Smooth muscle cell (in vitro differentiated cells): ENCODE results near the gene LAMP1. TPM values are rescaled to one million over a fixed set of nuclear protein-coding genes. Genes with fewer than 3 reads are reported as not detected.

Experiments
- DNase-seq: peaks from one replicate; lab custom pipeline; 2025; ENCODE audit not compliant: unreplicated experiment; lab: John Stamatoyannopoulos, UW
- H2AFZ ChIP-seq: fragments of 200-600 bp; sonication (generic); 2 replicates; pipeline ENCODE4 v1.6.0; 2016; ENCODE audit warnings: antibody characterized with exemption, low read depth, mild to moderate bottlenecking
- H3F3A ChIP-seq: fragments of 200-600 bp; sonication (generic); 2 replicates; pipeline ENCODE4 v1.6.0; 2017; ENCODE audit warnings: antibody characterized with exemption, low read depth
- H3K27ac ChIP-seq: fragments of 200-600 bp; sonication (generic); 2 replicates; pipeline ENCODE4 v1.5.1; 2016; ENCODE audit warnings: low read depth, mild to moderate bottlenecking
- H3K27me3 ChIP-seq: fragments of 200-600 bp; sonication (generic); 2 replicates; pipeline ENCODE4 v1.6.1; 2016; ENCODE audit warnings: low read depth, mild to moderate bottlenecking
- H3K36me3 ChIP-seq: fragments of 200-600 bp; sonication (generic); 2 replicates; pipeline ENCODE4 v1.5.1; 2016; ENCODE audit warnings: low read depth
- H3K4me1 ChIP-seq: fragments of 200-600 bp; sonication (generic); 2 replicates; pipeline ENCODE4 v1.5.1; 2016; ENCODE audit warnings: low read depth
- H3K4me2 ChIP-seq: fragments of 200-600 bp; sonication (generic); 2 replicates; pipeline ENCODE4 v1.6.0; 2016; ENCODE audit warnings: mild to moderate bottlenecking
- H3K4me3 ChIP-seq: fragments of 200-600 bp; sonication (generic); 2 replicates; pipeline ENCODE4 v1.5.1; 2016; ENCODE audit warnings: mild to moderate bottlenecking
- H3K79me2 ChIP-seq: fragments of 200-600 bp; sonication (generic); 2 replicates; pipeline ENCODE4 v1.6.0; 2016; ENCODE audit warnings: low read depth, mild to moderate bottlenecking
- H3K9ac ChIP-seq: fragments of 200-600 bp; sonication (generic); 2 replicates; pipeline ENCODE4 v1.6.0; 2016; ENCODE audit warnings: low read depth
- H3K9me3 ChIP-seq: fragments of 200-600 bp; sonication (generic); replicated peaks from 2 replicates; pipeline ENCODE4 v1.5.1; 2016; ENCODE audit warnings: low read depth
- H4K20me1 ChIP-seq: fragments of 200-600 bp; sonication (generic); 2 replicates; pipeline ENCODE4 v1.6.0; 2016; ENCODE audit warnings: low read depth
- CTCF ChIP-seq: fragments of 200-600 bp; sonication (generic); IDR thresholded peaks from 2 replicates; pipeline ENCODE4 v1.5.1; 2017; ENCODE audit warnings: borderline replicate concordance, mild to moderate bottlenecking, antibody characterized with exemption; ENCODE audit not compliant: insufficient read depth, poor library complexity, severe bottlenecking
- WGBS: methylation state at CpG from one replicate; pipeline ENCODE4 v1.1.7; 2016; ENCODE audit warnings: low lambda C conversion rate; 5-methylcytosine and 5-hydroxymethylcytosine counted together
- polyA plus RNA-seq: library from polyadenylated mRNA; unstranded; fragments of >200 nt; fragmentation: Nextera tagmentation; extraction: Ambion mirVana; gene quantifications from 2 replicates; pipeline ENCODE4 v1.2.1, GENCODE V29; 2016
- total RNA-seq: library from RNA; depleted of rRNA; stranded (reverse); fragments of >200 nt; gene quantifications from 2 replicates; pipeline ENCODE4 v1.2.3, GENCODE V29; 2014

Gene LAMP1
- total and polyA plus RNA-seq, 2 experiments from 2014 or later, result 111 to 146 TPM

GRCh38 chr13:113349050-113349449 lies 52.0 kb downstream of the LAMP1 start:
- Histone ChIP-seq H3K27ac (no peak overlapping the region), H3K4me3 (no peak overlapping the region), H3K4me2 (no peak overlapping the region), H3K36me3 (no peaks in the 10 kb centered on the region), H3K9ac (no peak overlapping the region), H4K20me1 (no peaks in the 10 kb centered on the region), H2AFZ (no peak overlapping the region), H3F3A (no peaks in the 10 kb centered on the region), H3K9me3 (no peaks in the 10 kb centered on the region), H3K27me3 (no peaks in the 10 kb centered on the region), H3K4me1 (no peaks in the 10 kb centered on the region), H3K79me2 (no peaks in the 10 kb centered on the region)
- WGBS, result 95% methylated on average over 6 of the region's 6 CpGs
- TF ChIP-seq CTCF, result no peak
- DNase-seq, result no peak

GRCh38 chr13:113349491-113349890 lies 52.5 kb downstream of the LAMP1 start:
- Histone ChIP-seq H3K27ac (no peak overlapping the region), H3K4me2 (no peak overlapping the region), H3K4me1 (no peaks in the 10 kb centered on the region), H3K9me3 (no peaks in the 10 kb centered on the region), H3K36me3 (no peaks in the 10 kb centered on the region), H3K9ac (no peak overlapping the region), H3K4me3 (no peak overlapping the region), H3K79me2 (no peaks in the 10 kb centered on the region), H3F3A (no peaks in the 10 kb centered on the region), H4K20me1 (no peaks in the 10 kb centered on the region), H2AFZ (no peak overlapping the region), H3K27me3 (no peaks in the 10 kb centered on the region)
- WGBS, result 94% methylated on average over 15 of the region's 15 CpGs
- no peak for DNase-seq
- TF ChIP-seq CTCF, result no peak

GRCh38 chr13:113350065-113350937 lies 53.3 kb downstream of the LAMP1 start:
- Histone ChIP-seq H3K27me3 (no peaks in the 10 kb centered on the region), H2AFZ (no peak overlapping the region), H3K79me2 (no peaks in the 10 kb centered on the region), H3K36me3 (no peaks in the 10 kb centered on the region), H4K20me1 (no peaks in the 10 kb centered on the region), H3K9me3 (no peaks in the 10 kb centered on the region), H3K9ac (no peak overlapping the region), H3K4me2 (no peak overlapping the region), H3K4me1 (no peaks in the 10 kb centered on the region), H3K4me3 (no peak overlapping the region), H3K27ac (no peak overlapping the region), H3F3A (no peaks in the 10 kb centered on the region)
- DNase-seq, result no peak
- WGBS, result 89% methylated on average over 32 of the region's 32 CpGs
- TF ChIP-seq CTCF, result no peak

- DNase-seq, result no peak
- H3K9me3 ChIP-seq, result no peaks in the 10 kb centered on the region
- WGBS, result 96% methylated on average over 20 of the region's 20 CpGs
- H3K27me3 ChIP-seq, result no peaks in the 10 kb centered on the region
- no peaks in the 10 kb centered on the region for H3K36me3 ChIP-seq
- no peak overlapping the region for H3K27ac ChIP-seq
- H4K20me1 ChIP-seq, result no peaks in the 10 kb centered on the region
- no peak overlapping the region for H3K9ac ChIP-seq
- TF ChIP-seq CTCF, result no peak
- no peaks in the 10 kb centered on the region for H3F3A ChIP-seq
- H3K4me1 ChIP-seq, result no peaks in the 10 kb centered on the region
- H3K4me3 ChIP-seq, result no peak overlapping the region
- no peak overlapping the region for H3K4me2 ChIP-seq
- no peak overlapping the region for H2AFZ ChIP-seq
- no peaks in the 10 kb centered on the region for H3K79me2 ChIP-seq
Observed at GRCh38 chr13:113350938-113351335, 53.9 kb downstream of the LAMP1 start.
